HTR-8/SVneo (cell line): ENCODE results near the gene ASB10.

Source experiments
- DNase-seq: peaks from one replicate; pipeline ENCODE4 v3.0.0; 2011; ENCODE audit warnings: low spot score, mixed read lengths; ENCODE audit not compliant: insufficient read length
- FAIRE-seq: peaks from 2 replicates; lab custom pipeline; 2011; peaks lifted over from hg19 to GRCh38; lab: Jason Lieb, UNC

The ASB10 gene

GRCh38 chr7:151139071-151139790, 47.8 kb downstream of the ASB10 start:
- no peak for FAIRE-seq
- DNase-seq, result no peak

- DNase-seq (no peak), FAIRE-seq (no peak)
These were observed 48.7 kb downstream of the ASB10 start for GRCh38 chr7:151138153-151138851.

GRCh38 chr7:151137791-151138152, 49.3 kb downstream of the ASB10 start:
- no peak for DNase-seq
- no peak for FAIRE-seq

- DNase-seq (no peak), FAIRE-seq (no peak)
These were observed 49.9 kb downstream of the ASB10 start for GRCh38 chr7:151137076-151137675.

GRCh38 chr7:151135866-151136843, 50.9 kb downstream of the ASB10 start:
- no peak for DNase-seq
- FAIRE-seq, result no peak

- no peak for DNase-seq
- FAIRE-seq, result no peak
These were observed 51.6 kb downstream of the ASB10 start for GRCh38 chr7:151135525-151135845.

- DNase-seq (no peak), FAIRE-seq (no peak)
These were observed 52.1 kb downstream of the ASB10 start for GRCh38 chr7:151134743-151135524.

- FAIRE-seq (no peak), DNase-seq (no peak)
These were observed 52.9 kb downstream of the ASB10 start for GRCh38 chr7:151133986-151134742.

GRCh38 chr7:151133266-151133985, 53.6 kb downstream of the ASB10 start:
- DNase-seq (no peak), FAIRE-seq (no peak)

- DNase-seq (no peak), FAIRE-seq (no peak)
These were observed 54.4 kb downstream of the ASB10 start for GRCh38 chr7:151132461-151133205.

GRCh38 chr7:151131592-151132293, 55.3 kb downstream of the ASB10 start:
- FAIRE-seq, result no peak
- no peak for DNase-seq

GRCh38 chr7:151131224-151131591, 55.8 kb downstream of the ASB10 start:
- no peak for FAIRE-seq
- DNase-seq, result no peak

- FAIRE-seq (no peak), DNase-seq (no peak)
These were observed 56.3 kb downstream of the ASB10 start for GRCh38 chr7:151130741-151131157.

- FAIRE-seq, result no peak
- no peak for DNase-seq
These were observed 57.0 kb downstream of the ASB10 start for GRCh38 chr7:151129960-151130591.

- FAIRE-seq, result no peak
- no peak for DNase-seq
These were observed 57.7 kb downstream of the ASB10 start for GRCh38 chr7:151129117-151129959.

GRCh38 chr7:151128716-151129115, 58.3 kb downstream of the ASB10 start:
- FAIRE-seq (no peak), DNase-seq (no peak)
